K562 (cell line): ENCODE results near the gene HOXB7.

Source experiments
- CHD1 ChIP-seq: fragments of 200-600 bp; sonication (generic); IDR thresholded peaks from one replicate; pipeline ENCODE4 v1.6.1; 2012; ENCODE audit warnings: mild to moderate bottlenecking, moderate library complexity, low read length, inconsistent platforms
- TEAD4 ChIP-seq, 2 experiments: sonication (generic) in 1 of 2; formaldehyde crosslinking in 1 of 2; IDR thresholded peaks; 2 replicates each; pipeline versions ENCODE4 v1.6.1 to v1.8.0; 2012 to 2022; ENCODE audit warnings: borderline replicate concordance in 1 of 2, inconsistent platforms in 1 of 2, low read length in 1 of 2, mild to moderate bottlenecking in 1 of 2, missing genetic modification reagents in 1 of 2

- no peak for TF ChIP-seq TEAD4 (IDR thresholded peaks at IDR 0.05; ENCODE audit: low read length)
- no peak for TF ChIP-seq TEAD4 (CRISPR knock-in tag; IDR thresholded peaks at IDR 0.05; ENCODE audit: borderline replicate concordance)
- TF ChIP-seq CHD1 = no peak
Measured at GRCh38 chr17:48633266-48633677, 22.5 kb upstream of the HOXB7 start.
